DOHH2 (cell line): ENCODE measurements around the gene ZNF526.
A peak's percentile ranks its signal among the peaks of the same experiment; 100 is the strongest.

Experiments used
- H3F3A ChIP-seq: fragments of 200-600 bp; sonication (generic), shearing (Covaris generic); 2 replicates; pipeline ENCODE4 v1.6.0; 2016; ENCODE audit warnings: antibody characterized with exemption, mild to moderate bottlenecking; ENCODE audit not compliant: control insufficient read depth, insufficient read depth
- H3K27ac ChIP-seq: fragments of 200-600 bp; sonication (generic); 2 replicates; pipeline ENCODE4 v1.5.1; 2014; ENCODE audit warnings: low read depth, mild to moderate bottlenecking, low read length, moderate library complexity
- H3K27me3 ChIP-seq: fragments of 200-600 bp; sonication (generic); 2 replicates; pipeline ENCODE4 v1.6.1; 2014; ENCODE audit warnings: mild to moderate bottlenecking, low read length, mixed read lengths; ENCODE audit not compliant: control insufficient read depth
- H3K36me3 ChIP-seq: fragments of 200-600 bp; sonication (generic); 2 replicates; pipeline ENCODE4 v1.6.1; 2014; ENCODE audit warnings: mild to moderate bottlenecking, low read length, moderate library complexity, mixed read lengths; ENCODE audit not compliant: control insufficient read depth
- H3K4me1 ChIP-seq: fragments of 200-600 bp; sonication (generic); 2 replicates; pipeline ENCODE4 v1.6.1; 2014; ENCODE audit warnings: mild to moderate bottlenecking, low read length, mixed read lengths; ENCODE audit not compliant: control insufficient read depth
- H3K4me2 ChIP-seq: fragments of 200-600 bp; sonication (generic); 2 replicates; pipeline ENCODE4 v1.6.0; 2014; ENCODE audit warnings: mild to moderate bottlenecking, low read length, moderate library complexity
- H3K4me3 ChIP-seq: fragments of 200-600 bp; sonication (generic); 2 replicates; pipeline ENCODE4 v1.5.1; 2014; ENCODE audit warnings: mild to moderate bottlenecking, low read length, mixed read lengths
- H3K79me2 ChIP-seq: fragments of 200-600 bp; sonication (generic); 2 replicates; pipeline ENCODE4 v1.6.1; 2014; ENCODE audit warnings: mild to moderate bottlenecking, low read length, mixed read lengths; ENCODE audit not compliant: control insufficient read depth
- H3K9me2 ChIP-seq: fragments of 200-600 bp; sonication (generic); replicated peaks from 2 replicates; pipeline ENCODE4 v1.6.1; 2014; ENCODE audit warnings: mild to moderate bottlenecking, low read length, mixed read lengths; ENCODE audit not compliant: control insufficient read depth
- H3K9me3 ChIP-seq: fragments of 200-600 bp; sonication (generic); 2 replicates; pipeline ENCODE4 v1.6.1; 2014; ENCODE audit warnings: antibody characterized with exemption, low read length, mixed read lengths; ENCODE audit not compliant: control insufficient read depth, insufficient read depth
- H4K20me1 ChIP-seq: fragments of 200-600 bp; sonication (generic); 2 replicates; pipeline ENCODE4 v1.6.0; 2014; ENCODE audit warnings: low read depth, mild to moderate bottlenecking, antibody characterized with exemption, low read length, moderate library complexity; ENCODE audit not compliant: control insufficient read depth, insufficient read depth
- EZH2phosphoT487 ChIP-seq: fragments of 200-600 bp; sonication (generic); IDR thresholded peaks from 2 replicates; pipeline ENCODE4 v1.6.1; 2017; ENCODE audit warnings: borderline replicate concordance, mild to moderate bottlenecking, antibody characterized with exemption, low read length, moderate library complexity, mixed read lengths
- TF ChIP-seq, protein P1 (sequence below): fragments of 200-600 bp; sonication (generic); IDR thresholded peaks from one replicate; pipeline ENCODE4 v1.5.1; 2014; ENCODE audit warnings: antibody characterized with exemption, mild to moderate bottlenecking, low read depth, low read length; ENCODE audit not compliant: poor library complexity, severe bottlenecking

ZNF526 gene

DNA sequence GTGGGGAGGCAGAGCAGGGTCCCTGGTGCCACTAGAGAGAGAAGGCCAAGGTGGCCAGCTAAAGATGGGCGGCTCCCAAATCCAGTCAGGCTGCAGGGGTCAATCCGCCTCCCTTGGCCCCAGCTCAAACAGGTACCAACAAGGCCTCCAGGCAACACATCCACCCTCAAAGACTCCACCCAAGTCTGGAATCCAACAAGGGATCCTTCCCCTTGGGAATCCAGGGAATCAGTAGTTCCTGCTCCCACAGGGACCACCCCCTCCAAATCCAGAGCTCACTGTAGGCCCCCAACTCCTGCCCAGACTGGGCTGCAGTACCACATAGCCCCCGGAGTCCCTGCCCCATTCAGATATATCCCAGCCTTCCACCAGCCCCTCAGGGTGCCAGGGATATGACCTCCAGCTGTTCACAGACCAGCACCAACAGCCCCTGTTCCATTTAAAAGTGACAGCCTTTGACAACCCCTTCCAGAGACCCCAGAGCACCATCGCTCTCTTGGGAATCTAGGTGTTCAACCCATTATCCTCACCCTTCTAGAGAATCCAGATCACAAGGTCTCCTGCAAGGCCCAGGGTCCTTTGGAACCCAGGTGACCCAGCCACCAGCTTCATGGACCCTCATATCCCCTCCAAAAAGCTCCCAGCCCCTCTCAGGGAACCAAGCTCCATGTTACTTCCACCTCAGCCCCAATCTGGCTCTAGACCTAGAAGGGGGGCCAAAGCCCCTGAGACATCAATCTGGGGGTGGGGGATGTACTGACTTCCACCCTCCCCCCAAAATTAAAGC, 31.7 kb downstream of the ZNF526 start:
- no peaks in the 10 kb centered on the region for H3K9me2 ChIP-seq
- no peak for TF ChIP-seq EZH2phosphoT487
- TF ChIP-seq, protein P1, sequence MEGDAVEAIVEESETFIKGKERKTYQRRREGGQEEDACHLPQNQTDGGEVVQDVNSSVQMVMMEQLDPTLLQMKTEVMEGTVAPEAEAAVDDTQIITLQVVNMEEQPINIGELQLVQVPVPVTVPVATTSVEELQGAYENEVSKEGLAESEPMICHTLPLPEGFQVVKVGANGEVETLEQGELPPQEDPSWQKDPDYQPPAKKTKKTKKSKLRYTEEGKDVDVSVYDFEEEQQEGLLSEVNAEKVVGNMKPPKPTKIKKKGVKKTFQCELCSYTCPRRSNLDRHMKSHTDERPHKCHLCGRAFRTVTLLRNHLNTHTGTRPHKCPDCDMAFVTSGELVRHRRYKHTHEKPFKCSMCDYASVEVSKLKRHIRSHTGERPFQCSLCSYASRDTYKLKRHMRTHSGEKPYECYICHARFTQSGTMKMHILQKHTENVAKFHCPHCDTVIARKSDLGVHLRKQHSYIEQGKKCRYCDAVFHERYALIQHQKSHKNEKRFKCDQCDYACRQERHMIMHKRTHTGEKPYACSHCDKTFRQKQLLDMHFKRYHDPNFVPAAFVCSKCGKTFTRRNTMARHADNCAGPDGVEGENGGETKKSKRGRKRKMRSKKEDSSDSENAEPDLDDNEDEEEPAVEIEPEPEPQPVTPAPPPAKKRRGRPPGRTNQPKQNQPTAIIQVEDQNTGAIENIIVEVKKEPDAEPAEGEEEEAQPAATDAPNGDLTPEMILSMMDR = no peak
- peaks cover 29% of the 10 kb centered on the region for H3K4me1 ChIP-seq
- H3K9me3 ChIP-seq = no peaks in the 10 kb centered on the region
- peaks cover 52% of the 10 kb centered on the region for H3K36me3 ChIP-seq
- peak overlapping the region; percentile 30; the same call in 1 of the 2 replicates for H3K4me2 ChIP-seq
- peaks cover 8% of the 10 kb centered on the region for H3K27me3 ChIP-seq
- no peak overlapping the region for H3K27ac ChIP-seq
- H3K79me2 ChIP-seq = peaks cover 52% of the 10 kb centered on the region
- H4K20me1 ChIP-seq = no peaks in the 10 kb centered on the region; the same call in 1 of the 2 replicates
- H3K4me3 ChIP-seq = peak overlapping the region; percentile 11; the same call in 1 of the 2 replicates
- no peaks in the 10 kb centered on the region for H3F3A ChIP-seq

DNA sequence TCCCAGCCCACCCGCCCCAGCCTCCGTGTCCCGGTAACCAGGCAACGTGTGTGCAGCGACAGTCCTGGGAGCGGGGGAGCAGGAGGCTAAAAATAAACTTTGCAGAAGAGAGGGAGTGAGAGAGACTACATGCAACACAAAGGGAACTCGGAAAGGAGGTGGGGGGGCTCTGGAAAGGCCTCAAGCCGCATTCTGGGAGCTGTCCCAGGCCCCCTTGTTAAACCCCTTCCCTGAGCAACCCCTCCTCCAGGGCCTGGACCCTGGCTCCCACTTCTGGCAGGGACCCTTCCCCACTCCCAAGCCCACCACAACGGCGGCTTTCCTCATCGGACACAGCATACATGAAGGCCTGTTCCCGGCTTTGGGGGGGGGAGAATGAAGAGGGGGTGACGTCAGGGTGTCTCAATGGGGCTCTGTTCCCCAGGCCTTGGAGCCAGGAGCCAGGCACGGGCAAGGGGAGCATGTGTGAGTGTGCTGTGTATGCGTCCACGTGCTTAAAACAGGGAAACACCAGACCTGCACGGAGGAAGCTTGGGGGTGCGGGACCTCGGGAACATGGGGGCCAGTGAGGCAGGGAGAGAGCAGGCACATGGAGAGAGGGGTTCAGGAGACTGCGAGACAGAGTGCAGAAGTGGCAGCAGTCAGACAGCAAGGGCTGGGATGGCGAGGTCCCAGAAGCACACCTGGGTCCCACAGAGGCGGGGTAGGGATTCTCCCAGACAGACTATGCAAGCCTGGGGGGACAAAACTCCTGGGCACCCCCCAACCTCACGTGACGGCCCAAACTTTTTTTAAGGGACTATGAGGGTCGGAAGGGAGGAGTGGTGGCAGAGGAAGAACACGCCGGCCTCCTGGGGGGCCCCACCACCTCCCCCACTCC, 32.5 kb downstream of the ZNF526 start:
- peak overlapping the region; percentile 73 for H3K27ac ChIP-seq
- H3K79me2 ChIP-seq = peaks cover 52% of the 10 kb centered on the region
- no peaks in the 10 kb centered on the region for H3F3A ChIP-seq

DNA sequence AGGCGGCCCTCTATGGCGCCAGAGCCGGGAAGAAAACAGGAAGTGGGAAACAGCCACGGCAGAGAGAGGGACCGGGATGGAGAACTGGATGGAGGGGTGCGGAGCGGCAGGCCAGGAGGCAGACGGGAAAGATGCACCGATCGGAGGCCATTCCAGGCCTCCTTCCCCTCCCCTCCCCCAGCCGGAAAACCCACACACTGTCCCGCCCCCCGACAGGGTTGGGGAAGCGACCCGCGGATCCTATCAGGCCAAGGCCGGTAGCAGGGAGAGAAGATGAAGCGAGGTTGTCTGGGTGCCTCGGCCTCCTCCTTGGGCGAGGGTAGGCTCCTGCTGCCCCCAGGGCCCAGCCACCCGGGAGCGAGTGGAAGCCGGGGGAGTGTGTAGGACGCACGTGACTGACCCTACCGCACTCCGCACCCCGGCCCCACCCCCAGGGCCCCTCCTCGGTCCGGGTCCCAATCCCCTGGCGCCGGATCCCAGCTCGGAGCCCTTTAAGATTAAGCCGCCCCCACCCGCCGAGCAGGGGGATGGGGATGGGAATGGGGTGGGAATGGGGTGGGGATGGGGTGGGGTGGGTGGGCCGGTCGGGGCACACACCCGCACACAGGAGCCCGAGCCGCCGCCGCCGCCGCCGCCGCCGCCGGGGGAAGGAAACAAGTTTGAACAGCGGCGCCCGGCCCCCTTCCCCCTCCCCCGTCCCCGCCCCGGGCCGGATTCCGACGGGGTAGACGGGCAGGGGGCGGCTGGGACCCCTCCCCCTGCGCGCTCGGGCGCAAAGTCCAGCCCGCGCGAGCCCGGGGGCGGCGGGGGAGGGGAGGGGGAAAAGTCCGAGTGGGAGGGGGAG, 33.4 kb downstream of the ZNF526 start:
- peak overlapping the region; percentile 80 for H3K4me2 ChIP-seq
- peak overlapping the region; percentile 80 for H3K27ac ChIP-seq
- peak overlapping the region; percentile 93 for H3K4me3 ChIP-seq
- no peaks in the 10 kb centered on the region for H3F3A ChIP-seq
- no peak for TF ChIP-seq EZH2phosphoT487
- TF ChIP-seq, protein P1 = no peak
- no peaks in the 10 kb centered on the region; the same call in 1 of the 2 replicates for H4K20me1 ChIP-seq
- peaks cover 29% of the 10 kb centered on the region for H3K4me1 ChIP-seq
- peaks cover 10% of the 10 kb centered on the region for H3K27me3 ChIP-seq
- H3K9me3 ChIP-seq = no peaks in the 10 kb centered on the region
- no peaks in the 10 kb centered on the region for H3K9me2 ChIP-seq
- peaks cover 47% of the 10 kb centered on the region for H3K36me3 ChIP-seq
- peaks cover 52% of the 10 kb centered on the region for H3K79me2 ChIP-seq

More for the DNA sequence above, 32.5 kb downstream of the ZNF526 start:
- H3K27me3 ChIP-seq = peaks cover 10% of the 10 kb centered on the region
- H4K20me1 ChIP-seq = no peaks in the 10 kb centered on the region; the same call in 1 of the 2 replicates
- peaks cover 29% of the 10 kb centered on the region for H3K4me1 ChIP-seq
- H3K4me2 ChIP-seq = peak overlapping the region; percentile 80
- peak overlapping the region; percentile 93 for H3K4me3 ChIP-seq
- H3K9me3 ChIP-seq = no peaks in the 10 kb centered on the region
- no peaks in the 10 kb centered on the region for H3K9me2 ChIP-seq
- TF ChIP-seq, protein P1 = no peak
- TF ChIP-seq EZH2phosphoT487 = no peak
- peaks cover 48% of the 10 kb centered on the region for H3K36me3 ChIP-seq
